HepG2 (cell line): ENCODE measurements around the gene CHN2. TPM values are rescaled to one million over a fixed set of nuclear protein-coding genes. Genes with fewer than 3 reads are reported as not detected.

Source experiments
- CBX2 ChIP-seq, 2 experiments: fragments of 200-600 bp in 1 of 2; sonication (generic); formaldehyde crosslinking in 1 of 2; IDR thresholded peaks; 2 replicates each; pipeline versions ENCODE4 v1.7.0 to v1.8.1; 2018 to 2022; ENCODE audit warnings: low read depth in 2 of 2, low read length in 1 of 2, mild to moderate bottlenecking in 1 of 2, missing genetic modification reagents in 1 of 2
- CHD2 ChIP-seq: IDR thresholded peaks from 2 replicates; pipeline ENCODE4 v1.6.1; 2011; ENCODE audit warnings: low read depth, low read length, improper control_type of control experiment
- HDAC2 ChIP-seq: sonication (generic); formaldehyde crosslinking; IDR thresholded peaks from 2 replicates; pipeline ENCODE4 v1.4.0; 2020; ENCODE audit warnings: missing genetic modification reagents
- KAT2B ChIP-seq: fragments of 150-350 bp; IDR thresholded peaks from 2 replicates; pipeline ENCODE4 v1.6.1; 2014; ENCODE audit warnings: low read depth, low read length, borderline replicate concordance
- MEIS1 ChIP-seq: sonication (generic); formaldehyde crosslinking; IDR thresholded peaks from 2 replicates; pipeline ENCODE4 v1.9.0; 2021; ENCODE audit warnings: mild to moderate bottlenecking, missing genetic modification reagents, moderate library complexity, borderline replicate concordance
- MYNN ChIP-seq: sonication (generic); formaldehyde crosslinking; IDR thresholded peaks from 2 replicates; pipeline ENCODE4 v1.4.0; 2020; ENCODE audit warnings: mild to moderate bottlenecking, low read depth, missing genetic modification reagents
- NFATC3 ChIP-seq: sonication (generic); formaldehyde crosslinking; IDR thresholded peaks from 2 replicates; pipeline ENCODE4 v1.5.1; 2020; ENCODE audit warnings: mild to moderate bottlenecking, missing genetic modification reagents
- NFE2L1 ChIP-seq: sonication (generic); formaldehyde crosslinking; IDR thresholded peaks from 2 replicates; pipeline ENCODE4 v1.4.0; 2020; ENCODE audit warnings: missing genetic modification reagents, mild to moderate bottlenecking, borderline replicate concordance
- REPIN1 ChIP-seq: sonication (generic); formaldehyde crosslinking; IDR thresholded peaks from 2 replicates; pipeline ENCODE4 v1.8.0; 2022; ENCODE audit warnings: missing genetic modification reagents, low read depth, mild to moderate bottlenecking, borderline replicate concordance
- RNF2 ChIP-seq: fragments of 450-650 bp; conservative IDR thresholded peaks from 2 replicates; pipeline ENCODE4 v1.6.1; 2016; ENCODE audit warnings: low read depth
- SP2 ChIP-seq: sonication (generic); formaldehyde crosslinking; IDR thresholded peaks from 2 replicates; pipeline ENCODE4 v1.5.1; 2020; ENCODE audit warnings: mild to moderate bottlenecking, missing genetic modification reagents
- ZFY ChIP-seq: sonication (generic); formaldehyde crosslinking; IDR thresholded peaks from 2 replicates; pipeline ENCODE4 v1.4.0; 2020; ENCODE audit warnings: missing genetic modification reagents
- ZNF232 ChIP-seq: sonication (generic); formaldehyde crosslinking; IDR thresholded peaks from 2 replicates; pipeline ENCODE4 v1.4.0; 2020; ENCODE audit warnings: missing genetic modification reagents, borderline replicate concordance
- ZNF441 ChIP-seq: sonication (generic); formaldehyde crosslinking; IDR thresholded peaks from 2 replicates; pipeline ENCODE4 v1.7.0; 2021; ENCODE audit warnings: missing genetic modification reagents, borderline replicate concordance
- ZNF678 ChIP-seq: sonication (generic); formaldehyde crosslinking; IDR thresholded peaks from 2 replicates; pipeline ENCODE4 v1.4.0; 2020; ENCODE audit warnings: mild to moderate bottlenecking, missing genetic modification reagents
- polyA plus RNA-seq, 8 experiments: library from polyadenylated mRNA; depleted of rRNA in 3 of 8; stranded (reverse) in 7 of 8; unstranded in 1 of 8; fragments of >200 nt; fragmentation: Illumina TruSeq in 4 of 8; extraction: Trizol in 4 of 8; gene quantifications; 2 replicates each; pipeline versions ENCODE4 v1.2.1 to v1.2.3, GENCODE V29; 2011 to 2016; ENCODE audit warnings: low read depth in 4 of 8, missing spikeins in 1 of 8, mixed read lengths in 1 of 8; ENCODE audit not compliant: insufficient read depth in 1 of 8
- total RNA-seq, 5 experiments: library from RNA; depleted of rRNA; stranded (reverse); fragments of >200 nt; fragmentation: Illumina TruSeq; extraction: Trizol; gene quantifications; 2 replicates each; pipeline ENCODE4 v1.2.3, GENCODE V29; 2016; ENCODE audit warnings: low read depth in 1 of 5
- TF ChIP-seq, protein P1 (sequence below): sonication (generic); formaldehyde crosslinking; conservative IDR thresholded peaks from 2 replicates; pipeline ENCODE4 v1.4.0; 2020; ENCODE audit warnings: missing genetic modification reagents
- TF ChIP-seq, protein P2 (sequence below): sonication (generic); IDR thresholded peaks from 2 replicates; pipeline ENCODE4 v1.6.1; 2016; ENCODE audit warnings: low read depth, borderline replicate concordance
- TF ChIP-seq, protein P3 (sequence below): sonication (generic); formaldehyde crosslinking; IDR thresholded peaks from 2 replicates; pipeline ENCODE4 v1.4.0; 2020; ENCODE audit warnings: low read depth, mild to moderate bottlenecking, missing genetic modification reagents
- TF ChIP-seq, protein P4 (sequence below): sonication (generic); formaldehyde crosslinking; IDR thresholded peaks from 2 replicates; pipeline ENCODE4 v1.4.0; 2020; ENCODE audit warnings: missing genetic modification reagents, mild to moderate bottlenecking, borderline replicate concordance
- TF ChIP-seq, protein P5 (sequence below): sonication (generic); formaldehyde crosslinking; IDR thresholded peaks from 2 replicates; pipeline ENCODE4 v1.8.1; 2023; ENCODE audit warnings: mild to moderate bottlenecking, inconsistent platforms, moderate library complexity, missing genetic modification reagents, borderline replicate concordance

The CHN2 gene
- total and polyA plus RNA-seq, 2 of the 13 experiments (the other 11 are each of a cell fraction or from before 2014, with no cell fraction given) = 23.5 to 30.5 TPM

DNA sequence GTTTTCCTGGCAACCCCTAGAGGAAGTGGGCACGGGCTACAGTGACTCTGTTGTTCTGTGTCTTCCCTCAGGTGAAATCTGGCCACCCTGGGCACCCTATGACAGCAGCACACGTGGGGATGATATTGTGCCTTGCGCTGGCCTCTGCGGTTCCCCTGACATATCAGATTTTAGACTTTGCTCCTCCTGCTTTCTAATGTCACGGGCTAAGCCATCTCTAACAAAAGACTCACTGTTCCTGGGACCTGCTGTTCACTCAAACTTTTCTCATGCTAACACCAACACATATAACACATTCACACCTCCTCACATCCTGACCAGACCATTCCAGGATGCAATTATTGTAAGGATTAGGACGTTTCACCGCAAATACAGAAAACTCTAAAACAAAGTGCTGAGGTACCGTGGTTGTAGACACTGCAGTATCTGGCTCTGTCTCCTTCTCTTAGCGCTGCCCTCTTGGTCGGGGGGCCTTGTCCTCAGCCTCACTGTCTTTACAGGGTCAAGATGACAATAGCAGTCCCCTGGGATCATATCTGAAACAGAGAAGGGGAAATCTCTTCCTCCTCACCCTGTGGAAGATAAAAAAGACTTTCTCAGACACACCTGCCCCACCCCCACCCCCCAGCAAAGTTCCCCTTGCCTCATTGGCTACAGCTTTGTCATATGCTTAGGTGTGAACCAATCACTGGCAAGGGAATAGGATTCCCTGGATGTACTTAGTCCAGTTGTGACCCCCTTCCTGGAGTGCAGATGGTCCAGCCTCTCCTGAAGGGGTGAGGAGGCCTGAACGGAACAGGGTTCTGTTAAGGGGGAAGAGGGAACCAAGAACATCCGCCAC is 14.1 kb downstream of the CHN2 start (continued):
- TF ChIP-seq, protein P1, sequence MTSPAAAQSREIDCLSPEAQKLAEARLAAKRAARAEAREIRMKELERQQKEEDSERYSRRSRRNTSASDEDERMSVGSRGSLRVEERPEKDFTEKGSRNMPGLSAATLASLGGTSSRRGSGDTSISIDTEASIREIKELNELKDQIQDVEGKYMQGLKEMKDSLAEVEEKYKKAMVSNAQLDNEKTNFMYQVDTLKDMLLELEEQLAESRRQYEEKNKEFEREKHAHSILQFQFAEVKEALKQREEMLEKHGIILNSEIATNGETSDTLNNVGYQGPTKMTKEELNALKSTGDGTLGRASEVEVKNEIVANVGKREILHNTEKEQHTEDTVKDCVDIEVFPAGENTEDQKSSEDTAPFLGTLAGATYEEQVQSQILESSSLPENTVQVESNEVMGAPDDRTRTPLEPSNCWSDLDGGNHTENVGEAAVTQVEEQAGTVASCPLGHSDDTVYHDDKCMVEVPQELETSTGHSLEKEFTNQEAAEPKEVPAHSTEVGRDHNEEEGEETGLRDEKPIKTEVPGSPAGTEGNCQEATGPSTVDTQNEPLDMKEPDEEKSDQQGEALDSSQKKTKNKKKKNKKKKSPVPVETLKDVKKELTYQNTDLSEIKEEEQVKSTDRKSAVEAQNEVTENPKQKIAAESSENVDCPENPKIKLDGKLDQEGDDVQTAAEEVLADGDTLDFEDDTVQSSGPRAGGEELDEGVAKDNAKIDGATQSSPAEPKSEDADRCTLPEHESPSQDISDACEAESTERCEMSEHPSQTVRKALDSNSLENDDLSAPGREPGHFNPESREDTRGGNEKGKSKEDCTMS = no peak
- TF ChIP-seq, protein P2, sequence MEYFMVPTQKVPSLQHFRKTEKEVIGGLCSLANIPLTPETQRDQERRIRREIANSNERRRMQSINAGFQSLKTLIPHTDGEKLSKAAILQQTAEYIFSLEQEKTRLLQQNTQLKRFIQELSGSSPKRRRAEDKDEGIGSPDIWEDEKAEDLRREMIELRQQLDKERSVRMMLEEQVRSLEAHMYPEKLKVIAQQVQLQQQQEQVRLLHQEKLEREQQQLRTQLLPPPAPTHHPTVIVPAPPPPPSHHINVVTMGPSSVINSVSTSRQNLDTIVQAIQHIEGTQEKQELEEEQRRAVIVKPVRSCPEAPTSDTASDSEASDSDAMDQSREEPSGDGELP = peak; percentile 49; the same call in 1 of the 2 replicates
- TF ChIP-seq NFATC3 (CRISPR knock-in tag) = no peak
- TF ChIP-seq, protein P3, sequence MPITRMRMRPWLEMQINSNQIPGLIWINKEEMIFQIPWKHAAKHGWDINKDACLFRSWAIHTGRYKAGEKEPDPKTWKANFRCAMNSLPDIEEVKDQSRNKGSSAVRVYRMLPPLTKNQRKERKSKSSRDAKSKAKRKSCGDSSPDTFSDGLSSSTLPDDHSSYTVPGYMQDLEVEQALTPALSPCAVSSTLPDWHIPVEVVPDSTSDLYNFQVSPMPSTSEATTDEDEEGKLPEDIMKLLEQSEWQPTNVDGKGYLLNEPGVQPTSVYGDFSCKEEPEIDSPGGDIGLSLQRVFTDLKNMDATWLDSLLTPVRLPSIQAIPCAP = no peak
- TF ChIP-seq RNF2 = no peak
- TF ChIP-seq KAT2B = no peak
- no peak for TF ChIP-seq CBX2 (IDR thresholded peaks at IDR 0.05; ENCODE audit: low read depth, low read length)
- no peak for TF ChIP-seq CBX2 (CRISPR knock-in tag; IDR thresholded peaks at IDR 0.05; ENCODE audit: low read depth)
- TF ChIP-seq ZFY (CRISPR knock-in tag) = no peak
- peak; percentile 92 for TF ChIP-seq HDAC2
- TF ChIP-seq, protein P4, sequence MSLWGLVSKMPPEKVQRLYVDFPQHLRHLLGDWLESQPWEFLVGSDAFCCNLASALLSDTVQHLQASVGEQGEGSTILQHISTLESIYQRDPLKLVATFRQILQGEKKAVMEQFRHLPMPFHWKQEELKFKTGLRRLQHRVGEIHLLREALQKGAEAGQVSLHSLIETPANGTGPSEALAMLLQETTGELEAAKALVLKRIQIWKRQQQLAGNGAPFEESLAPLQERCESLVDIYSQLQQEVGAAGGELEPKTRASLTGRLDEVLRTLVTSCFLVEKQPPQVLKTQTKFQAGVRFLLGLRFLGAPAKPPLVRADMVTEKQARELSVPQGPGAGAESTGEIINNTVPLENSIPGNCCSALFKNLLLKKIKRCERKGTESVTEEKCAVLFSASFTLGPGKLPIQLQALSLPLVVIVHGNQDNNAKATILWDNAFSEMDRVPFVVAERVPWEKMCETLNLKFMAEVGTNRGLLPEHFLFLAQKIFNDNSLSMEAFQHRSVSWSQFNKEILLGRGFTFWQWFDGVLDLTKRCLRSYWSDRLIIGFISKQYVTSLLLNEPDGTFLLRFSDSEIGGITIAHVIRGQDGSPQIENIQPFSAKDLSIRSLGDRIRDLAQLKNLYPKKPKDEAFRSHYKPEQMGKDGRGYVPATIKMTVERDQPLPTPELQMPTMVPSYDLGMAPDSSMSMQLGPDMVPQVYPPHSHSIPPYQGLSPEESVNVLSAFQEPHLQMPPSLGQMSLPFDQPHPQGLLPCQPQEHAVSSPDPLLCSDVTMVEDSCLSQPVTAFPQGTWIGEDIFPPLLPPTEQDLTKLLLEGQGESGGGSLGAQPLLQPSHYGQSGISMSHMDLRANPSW = peak; percentile 55; the same call in 1 of the 2 replicates
- TF ChIP-seq REPIN1 (CRISPR knock-in tag) = peak; percentile 74; the same call in 1 of the 2 replicates
- no peak for TF ChIP-seq NFE2L1 (CRISPR knock-in tag)
- peak; percentile 45; the same call in 1 of the 2 replicates for TF ChIP-seq ZNF232 (CRISPR knock-in tag)
- TF ChIP-seq CHD2 = no peak
- TF ChIP-seq, protein P5, sequence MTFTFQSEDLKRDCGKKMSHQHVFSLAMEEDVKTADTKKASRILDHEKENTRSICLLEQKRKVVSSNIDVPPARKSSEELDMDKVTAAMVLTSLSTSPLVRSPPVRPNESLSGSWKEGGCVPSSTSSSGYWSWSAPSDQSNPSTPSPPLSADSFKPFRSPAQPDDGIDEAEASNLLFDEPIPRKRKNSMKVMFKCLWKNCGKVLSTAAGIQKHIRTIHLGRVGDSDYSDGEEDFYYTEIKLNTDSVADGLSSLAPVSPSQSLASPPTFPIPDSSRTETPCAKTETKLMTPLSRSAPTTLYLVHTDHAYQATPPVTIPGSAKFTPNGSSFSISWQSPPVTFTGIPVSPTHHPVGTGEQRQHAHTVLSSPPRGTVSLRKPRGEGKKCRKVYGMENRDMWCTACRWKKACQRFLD (CRISPR knock-in tag) = no peak
- no peak for TF ChIP-seq ZNF441 (CRISPR knock-in tag)
- TF ChIP-seq ZNF678 (CRISPR knock-in tag) = no peak
- TF ChIP-seq MEIS1 (CRISPR knock-in tag) = peak; percentile 80; the same call in 1 of the 2 replicates
- TF ChIP-seq MYNN = no peak
- no peak for TF ChIP-seq SP2 (CRISPR knock-in tag)
